Upper lobe of right lung (tissue), 1 donor: ENCODE results near the gene TYW3. TPM values are rescaled to one million over a fixed set of nuclear protein-coding genes. Genes with fewer than 3 reads are reported as not detected.

ENCODE experiments used
- ATAC-seq: fragments of 200-7000 bp; cut with Tn5 transposase; one replicate; pipeline ENCODE4 v1.9.1; 2020; ENCODE audit warnings: mild to moderate bottlenecking, moderate library complexity
- DNase-seq: peaks from one replicate; pipeline ENCODE4 v3.0.0-alpha.2; 2020
- H3K27ac ChIP-seq: fragments of 200-600 bp; one replicate; pipeline ENCODE4 v1.8.0; 2022
- H3K27me3 ChIP-seq: fragments of 200-600 bp; one replicate; pipeline ENCODE4 v1.8.0; 2022; ENCODE audit warnings: mild to moderate bottlenecking
- H3K36me3 ChIP-seq: fragments of 200-600 bp; one replicate; pipeline ENCODE4 v1.8.0; 2022
- H3K4me1 ChIP-seq: fragments of 200-600 bp; one replicate; pipeline ENCODE4 v1.8.0; 2022
- H3K4me3 ChIP-seq: fragments of 200-600 bp; one replicate; pipeline ENCODE4 v1.8.0; 2022; ENCODE audit warnings: mild to moderate bottlenecking
- H3K9me3 ChIP-seq: fragments of 200-600 bp; one replicate; pipeline ENCODE4 v1.8.0; 2022
- intact Hi-C: fragments of 100-400 bp; cut with DNase I; formaldehyde crosslinking; loops from one replicate; pipeline ENCODE4 v1.11.0; 2022
- total RNA-seq: library from RNA; stranded (reverse); fragmentation: NEBNext Ultra II Directional; extraction: Animal tissue kit (Norgen Biotek cat#: 25700); gene quantifications from one replicate; pipeline ENCODE4 v1.2.1, GENCODE V29; 2021
- TF ChIP-seq, protein P1 (sequence below): fragments of 200-600 bp; IDR thresholded peaks from one replicate; pipeline ENCODE4 v1.8.0; 2022; ENCODE audit warnings: antibody characterized with exemption
- donor health status: DM: no; HTN: yes; CAD: no; lungs with severe emphysema.

TYW3 gene
- total RNA-seq, 1 donor from 2014 or later: 18.4 TPM

DNA sequence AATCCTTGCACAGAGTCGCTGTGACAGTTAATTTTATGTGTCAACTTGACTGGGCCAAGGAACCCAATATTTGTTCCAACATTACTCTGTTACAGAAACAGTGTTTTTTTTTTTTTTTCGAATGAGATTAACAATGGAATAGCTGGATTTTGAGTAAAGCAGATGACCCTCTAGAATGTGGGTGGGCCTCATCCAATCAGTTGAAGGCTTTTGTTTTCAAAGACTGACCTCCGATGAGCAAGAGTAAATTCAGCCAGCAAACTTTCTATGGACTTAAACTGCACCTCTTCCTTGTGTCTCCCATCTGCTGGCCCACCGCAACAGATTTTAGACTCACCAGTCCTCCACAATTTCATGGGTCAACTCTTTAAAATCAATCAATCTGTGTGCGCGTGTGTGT, 17.1 kb upstream of the TYW3 start:
- H3K4me3 ChIP-seq: no peak overlapping the region
- no peak for ATAC-seq
- TF ChIP-seq, protein P1, sequence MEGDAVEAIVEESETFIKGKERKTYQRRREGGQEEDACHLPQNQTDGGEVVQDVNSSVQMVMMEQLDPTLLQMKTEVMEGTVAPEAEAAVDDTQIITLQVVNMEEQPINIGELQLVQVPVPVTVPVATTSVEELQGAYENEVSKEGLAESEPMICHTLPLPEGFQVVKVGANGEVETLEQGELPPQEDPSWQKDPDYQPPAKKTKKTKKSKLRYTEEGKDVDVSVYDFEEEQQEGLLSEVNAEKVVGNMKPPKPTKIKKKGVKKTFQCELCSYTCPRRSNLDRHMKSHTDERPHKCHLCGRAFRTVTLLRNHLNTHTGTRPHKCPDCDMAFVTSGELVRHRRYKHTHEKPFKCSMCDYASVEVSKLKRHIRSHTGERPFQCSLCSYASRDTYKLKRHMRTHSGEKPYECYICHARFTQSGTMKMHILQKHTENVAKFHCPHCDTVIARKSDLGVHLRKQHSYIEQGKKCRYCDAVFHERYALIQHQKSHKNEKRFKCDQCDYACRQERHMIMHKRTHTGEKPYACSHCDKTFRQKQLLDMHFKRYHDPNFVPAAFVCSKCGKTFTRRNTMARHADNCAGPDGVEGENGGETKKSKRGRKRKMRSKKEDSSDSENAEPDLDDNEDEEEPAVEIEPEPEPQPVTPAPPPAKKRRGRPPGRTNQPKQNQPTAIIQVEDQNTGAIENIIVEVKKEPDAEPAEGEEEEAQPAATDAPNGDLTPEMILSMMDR: no peak
- intact Hi-C loops: no loop called here
- H3K36me3 ChIP-seq: peaks cover 80% of the 10 kb centered on the region
- H3K4me1 ChIP-seq: no peaks in the 10 kb centered on the region
- no peaks in the 10 kb centered on the region for H3K9me3 ChIP-seq
- DNase-seq: no peak
- no peak overlapping the region for H3K27ac ChIP-seq
- no peaks in the 10 kb centered on the region for H3K27me3 ChIP-seq

DNA sequence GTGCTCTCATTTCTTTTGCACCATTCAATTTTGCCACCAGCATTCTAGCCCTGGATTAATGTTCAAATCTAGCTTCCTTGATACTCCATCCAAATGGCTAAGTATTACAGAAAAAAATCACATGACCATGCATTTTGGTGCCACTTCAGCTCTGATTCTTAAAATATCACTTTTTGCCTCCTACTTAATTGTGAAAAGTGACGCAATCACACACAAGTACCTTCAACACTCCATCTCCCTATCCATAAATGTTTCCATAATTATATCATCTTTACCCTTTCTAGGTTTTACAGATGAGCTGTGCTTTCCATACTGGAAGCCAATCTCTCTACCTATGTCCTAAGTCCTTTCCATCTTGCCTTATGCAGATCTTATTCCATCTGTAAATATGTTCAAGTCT, 16.1 kb upstream of the TYW3 start:
- DNase-seq: no peak
- H3K27me3 ChIP-seq: no peaks in the 10 kb centered on the region
- peaks cover 80% of the 10 kb centered on the region for H3K36me3 ChIP-seq
- H3K9me3 ChIP-seq: no peaks in the 10 kb centered on the region
- intact Hi-C loops: no loop called here
- no peak overlapping the region for H3K27ac ChIP-seq
- H3K4me1 ChIP-seq: no peaks in the 10 kb centered on the region
- no peak for ATAC-seq
- no peak overlapping the region for H3K4me3 ChIP-seq
- TF ChIP-seq, protein P1: no peak

DNA sequence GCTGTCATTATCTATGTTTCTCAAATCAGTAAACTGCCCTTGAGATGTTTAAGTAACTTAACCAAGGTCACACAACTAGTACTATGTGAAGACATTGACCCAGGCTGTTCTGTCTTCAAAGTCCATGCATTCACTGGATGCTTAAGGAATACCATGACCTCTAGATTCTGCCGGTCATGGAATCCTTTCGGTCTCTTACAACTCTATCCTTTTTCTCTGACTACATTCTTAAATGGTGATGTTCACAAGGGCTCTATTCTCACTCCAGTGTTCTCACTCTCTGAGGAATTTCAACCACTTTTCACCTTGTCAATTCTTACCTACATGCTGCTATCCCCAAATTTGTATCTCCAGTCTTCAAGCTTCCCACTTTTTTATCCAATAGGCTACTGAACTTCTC, 15.3 kb upstream of the TYW3 start:
- intact Hi-C loops: no loop called here
- TF ChIP-seq, protein P1: no peak

DNA sequence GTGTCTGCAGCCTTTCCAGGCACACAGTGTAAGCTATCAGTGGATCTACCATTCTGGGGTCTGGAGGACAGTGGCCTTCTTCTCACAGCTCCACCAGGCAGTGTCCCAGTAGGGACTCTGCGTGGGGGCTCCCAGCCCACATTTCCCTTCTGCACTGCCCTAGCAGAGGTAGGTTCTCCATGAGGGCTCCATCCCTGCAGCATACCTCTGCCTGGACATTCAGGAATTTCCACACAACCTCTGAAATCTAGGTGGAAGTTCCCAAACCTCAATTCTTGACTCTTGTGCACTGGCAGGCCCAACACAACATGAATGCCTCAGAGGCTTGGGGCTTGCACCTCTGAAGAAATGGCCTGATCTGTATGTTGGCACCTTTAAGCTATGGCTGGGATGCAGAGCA, 6.9 kb upstream of the TYW3 start:
- intact Hi-C loops: no loop called here
- Histone ChIP-seq H3K4me1 (no peaks in the 10 kb centered on the region), H3K36me3 (peaks cover 36% of the 10 kb centered on the region), H3K27ac (no peak overlapping the region), H3K9me3 (no peaks in the 10 kb centered on the region), H3K4me3 (no peak overlapping the region), H3K27me3 (no peaks in the 10 kb centered on the region)
- ATAC-seq (no peak), DNase-seq (no peak)
- TF ChIP-seq, protein P1: no peak

More for the DNA sequence above, 15.3 kb upstream of the TYW3 start:
- Histone ChIP-seq H3K9me3 (no peaks in the 10 kb centered on the region), H3K27me3 (no peaks in the 10 kb centered on the region), H3K36me3 (peaks cover 84% of the 10 kb centered on the region), H3K4me3 (no peak overlapping the region), H3K27ac (no peak overlapping the region), H3K4me1 (no peaks in the 10 kb centered on the region)
- ATAC-seq (no peak), DNase-seq (no peak)

DNA sequence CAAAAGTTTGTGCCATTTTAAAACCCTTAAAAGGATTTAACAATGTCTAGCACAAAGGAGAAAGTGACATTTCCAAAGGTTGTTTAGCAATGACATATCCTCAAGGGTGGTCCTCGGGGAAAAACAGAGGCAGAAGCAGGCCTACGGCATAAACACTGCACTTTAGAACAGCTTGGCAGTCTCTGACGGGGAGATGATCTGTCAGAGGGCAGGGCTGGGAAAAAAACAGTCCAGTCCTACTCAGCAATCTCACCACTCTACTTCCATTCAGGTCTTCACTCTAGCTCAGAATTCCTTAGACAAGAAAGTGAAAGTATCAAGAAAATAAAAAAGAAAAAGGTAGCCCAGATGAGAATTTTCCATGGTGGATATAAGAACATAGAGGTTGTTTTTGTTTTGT, 4.2 kb upstream of the TYW3 start:
- intact Hi-C loops: no loop called here
- H3K4me1 ChIP-seq: peaks cover 7% of the 10 kb centered on the region
- H3K27me3 ChIP-seq: no peaks in the 10 kb centered on the region
- TF ChIP-seq, protein P1: no peak
- no peak for ATAC-seq
- H3K36me3 ChIP-seq: peaks cover 10% of the 10 kb centered on the region
- H3K27ac ChIP-seq: no peak overlapping the region
- DNase-seq: no peak
- H3K4me3 ChIP-seq: no peak overlapping the region
- H3K9me3 ChIP-seq: no peaks in the 10 kb centered on the region
